ENCODE measurements around the gene ISCA1.

ISCA1 gene

DNA sequence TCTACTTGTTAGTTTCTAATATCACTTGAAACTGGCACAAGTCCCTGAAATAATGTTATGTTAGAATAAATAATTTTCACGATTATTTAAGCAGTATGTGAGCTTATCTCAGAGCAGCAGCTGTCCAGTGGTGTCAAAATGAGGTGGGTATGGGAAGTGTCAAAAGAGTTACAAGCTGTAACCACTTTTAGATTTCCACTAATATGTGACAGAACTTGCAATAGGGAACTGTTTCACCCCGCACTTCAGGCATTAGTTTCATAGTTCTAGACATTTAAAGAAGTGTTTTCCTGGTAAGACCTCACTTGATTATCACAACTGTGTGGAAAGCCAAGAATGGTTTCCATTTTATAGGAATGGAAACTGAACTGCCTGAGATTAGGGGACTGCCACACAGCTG lies 2.9 kb upstream of the ISCA1 start:
- no peak for DNase-seq (ENCODE audit: low read depth)

DNA sequence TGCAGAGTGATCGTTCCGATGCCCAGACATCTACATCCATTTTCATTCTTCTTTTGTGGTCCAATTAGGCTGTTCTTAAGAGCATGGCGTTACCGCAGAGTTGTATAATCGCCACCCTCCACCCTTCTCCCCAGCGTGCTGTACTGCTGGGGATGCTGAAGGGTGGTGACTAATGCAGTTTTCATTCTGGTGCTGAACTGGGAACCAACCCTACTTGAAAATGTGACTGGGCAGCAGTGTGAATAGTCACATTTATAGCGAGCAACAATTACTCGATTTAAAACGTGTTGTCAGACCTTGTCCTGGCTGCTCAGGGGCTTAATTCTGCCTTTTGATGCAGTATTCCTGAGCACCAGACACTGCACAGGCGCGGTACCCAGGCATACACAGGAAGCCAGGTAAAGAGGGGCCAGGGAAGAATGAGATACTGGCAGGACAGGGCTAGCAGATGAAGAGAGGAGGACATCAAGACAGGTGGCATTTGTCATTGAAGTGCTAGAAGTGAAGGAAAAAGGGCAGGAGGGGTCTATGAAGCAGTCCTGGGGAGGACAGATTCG lies 719 bp upstream of the ISCA1 start:
- no peak for DNase-seq (ENCODE audit: low read depth)

DNA sequence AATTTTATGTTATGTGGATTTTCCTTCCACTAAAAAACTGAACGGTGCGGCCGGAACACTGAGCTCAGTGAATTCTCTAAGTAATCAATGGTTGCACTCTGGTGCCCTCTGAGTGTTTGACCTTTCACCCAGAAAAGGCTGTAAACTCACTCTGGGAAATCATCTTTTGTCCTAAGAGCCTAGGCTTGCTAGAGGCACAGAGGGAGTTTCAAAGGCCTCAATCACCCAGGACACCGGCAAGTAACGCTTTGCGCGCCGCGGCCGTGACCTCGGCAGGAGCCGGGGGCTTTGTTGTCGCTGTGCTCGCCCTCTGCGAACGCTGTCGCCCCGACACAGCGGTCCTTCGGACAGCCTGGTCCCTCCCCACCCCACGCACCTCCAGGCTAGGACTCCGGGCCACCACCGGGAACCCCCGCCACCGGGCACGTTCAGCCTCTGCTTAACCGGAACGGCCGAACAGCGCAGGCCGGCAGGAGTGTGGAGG lies 703 bp downstream of the ISCA1 start:
- DNase-seq (ENCODE audit: low read depth) = no peak

DNA sequence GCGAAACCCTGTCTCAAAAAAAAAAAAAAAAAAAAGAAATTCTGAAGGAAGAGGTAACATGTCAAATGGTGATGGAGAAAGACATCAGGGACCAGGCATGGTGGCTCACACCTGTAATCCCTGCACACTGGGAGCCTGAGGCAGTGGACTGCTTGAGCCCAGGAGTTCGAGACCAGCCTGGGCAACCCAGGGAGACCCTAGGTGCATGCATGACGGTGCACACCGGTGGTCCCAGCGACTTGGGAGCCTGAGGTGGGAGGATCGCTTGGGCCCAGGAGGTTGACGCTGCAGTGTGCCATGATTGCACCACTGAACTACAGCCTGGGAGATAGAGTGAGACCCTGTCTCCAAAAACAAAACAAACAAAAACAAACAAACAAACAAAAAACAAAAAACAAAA lies 1.8 kb downstream of the ISCA1 start:
- no peak for DNase-seq (ENCODE audit: low read depth)

DNA sequence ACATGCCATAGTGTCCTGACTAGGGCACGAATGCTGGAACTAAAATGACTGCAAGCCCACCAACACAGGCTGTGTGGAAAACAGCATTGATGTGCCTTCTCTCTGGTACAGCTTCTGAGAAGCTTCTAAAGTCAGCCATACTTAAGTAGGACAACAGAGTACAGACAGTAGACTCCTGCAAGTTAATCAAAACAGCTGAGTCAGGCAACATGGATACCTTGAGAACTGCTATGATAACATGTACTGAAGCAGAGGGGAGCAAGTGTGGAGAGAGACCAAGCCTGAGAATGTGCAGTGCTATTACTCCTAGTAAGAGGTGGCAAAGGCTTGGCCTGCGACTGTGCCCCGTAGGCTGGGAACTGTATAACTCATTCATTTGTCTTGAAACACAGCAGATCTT lies 2.5 kb downstream of the ISCA1 start:
- DNase-seq (ENCODE audit: low read depth) = no peak

DNA sequence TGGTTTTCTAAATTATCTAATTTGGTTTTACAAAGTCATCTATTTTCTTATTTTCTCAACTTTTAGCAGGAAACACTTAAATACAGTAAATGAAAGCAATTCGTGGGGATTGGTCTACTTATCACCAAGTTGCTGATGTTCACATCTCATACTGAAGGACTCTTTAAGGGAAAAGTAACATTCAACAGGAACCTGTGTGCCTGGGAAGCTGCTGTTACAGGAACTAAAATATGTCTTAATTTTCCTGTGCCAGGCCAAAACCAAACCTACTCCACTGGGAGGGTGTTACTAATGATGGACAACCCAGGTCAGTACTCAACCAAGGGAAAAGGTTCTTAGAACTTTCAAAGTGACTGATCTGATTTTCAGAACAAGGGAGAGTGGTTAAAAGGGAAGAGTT lies 5.3 kb downstream of the ISCA1 start:
- no peak for DNase-seq (ENCODE audit: low read depth)

DNA sequence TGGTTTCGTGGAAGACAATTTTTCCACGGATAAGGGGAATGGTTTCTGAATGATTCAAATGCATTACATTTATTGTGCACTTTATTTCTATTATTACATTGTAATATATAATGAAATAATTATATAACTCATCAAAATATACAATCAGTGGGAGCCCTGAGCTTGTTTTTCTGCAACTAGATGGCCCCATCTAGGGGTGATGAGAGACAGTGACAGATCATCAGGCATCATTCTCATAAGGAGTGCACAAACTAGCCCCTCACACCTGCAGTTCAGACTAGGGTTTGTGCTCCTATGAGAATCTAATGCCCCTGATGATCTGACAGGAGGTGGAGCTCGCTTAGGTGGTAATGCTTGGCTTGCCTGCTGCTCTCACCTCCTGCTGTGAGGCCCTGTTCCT lies 6.4 kb downstream of the ISCA1 start:
- DNase-seq (ENCODE audit: low read depth) = no peak

DNA sequence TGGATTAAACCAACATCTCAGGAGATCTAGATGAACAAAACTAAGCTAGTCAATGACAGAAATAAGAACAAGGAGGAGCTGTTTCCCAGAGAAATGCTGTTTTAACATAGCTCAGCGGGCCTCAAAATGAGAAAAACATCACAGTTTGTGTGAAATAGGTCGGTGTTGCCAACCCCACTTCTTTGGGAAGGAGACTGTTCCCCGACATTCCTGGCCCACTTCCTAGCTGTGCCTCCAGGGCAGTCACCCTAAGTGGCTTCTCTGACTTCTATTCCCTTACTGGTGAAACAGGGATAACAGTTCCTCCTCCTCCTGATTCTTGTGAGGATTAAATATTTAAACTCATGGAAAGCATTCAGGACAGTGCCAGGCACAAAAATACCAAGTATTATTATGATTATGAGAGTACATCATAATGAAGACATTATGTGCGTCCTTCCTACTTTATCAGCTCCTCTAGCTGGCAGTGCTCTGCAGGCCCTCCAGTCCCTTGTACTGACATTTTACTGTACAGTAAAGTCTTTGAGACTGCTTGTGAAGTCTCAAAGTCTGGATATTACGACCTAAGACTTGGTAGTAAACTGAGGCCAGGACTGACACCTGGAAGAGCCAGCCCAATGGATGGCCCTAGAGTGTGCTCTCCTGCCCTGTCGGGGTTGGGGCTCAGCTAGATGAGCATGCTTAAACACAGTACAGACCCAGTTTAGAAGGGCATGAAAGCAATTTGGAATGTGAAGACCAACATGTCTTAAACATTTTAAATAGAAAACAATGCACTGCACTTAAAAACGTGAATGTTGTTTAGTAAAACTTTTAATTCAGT lies 7.3 kb downstream of the ISCA1 start:
- no peak for DNase-seq (ENCODE audit: low read depth)

DNA sequence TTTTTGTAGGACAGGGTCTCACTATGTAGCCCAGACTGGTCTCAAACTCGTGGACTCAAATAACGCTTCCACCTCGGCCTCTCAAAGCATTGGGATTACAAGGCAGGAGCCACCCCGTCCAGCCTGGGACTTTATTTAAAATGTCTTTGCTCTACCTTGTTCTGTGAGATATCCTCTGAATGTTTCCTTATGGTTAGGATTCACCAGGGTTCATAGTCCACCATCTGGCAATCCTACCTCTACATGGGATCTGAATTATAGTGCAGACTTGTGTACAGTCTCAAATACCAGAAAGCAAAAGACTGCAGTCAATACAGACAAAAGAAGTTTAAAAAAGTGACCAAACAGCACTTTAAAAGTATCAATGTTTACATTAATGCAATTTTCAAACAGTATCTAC lies 10.1 kb downstream of the ISCA1 start:
- no peak for DNase-seq (ENCODE audit: low read depth)

DNA sequence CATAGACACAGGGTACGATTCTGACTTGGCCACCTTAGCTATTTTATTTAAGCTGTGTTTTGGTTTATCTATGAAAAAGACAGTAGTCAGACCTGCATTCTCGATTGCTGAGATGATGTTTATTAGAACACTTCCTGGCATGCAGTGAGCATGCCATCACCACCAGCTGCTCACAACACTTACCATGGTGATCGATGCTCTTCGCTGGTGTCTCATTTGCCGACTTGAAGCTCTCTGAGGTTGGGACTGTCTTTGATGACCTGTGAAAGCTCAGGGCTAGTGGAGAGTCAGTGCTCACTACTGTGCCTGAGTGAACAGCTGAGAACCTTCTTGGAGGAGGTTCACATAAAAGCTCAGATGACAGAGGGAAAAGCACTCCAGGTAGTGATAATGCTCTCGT lies 18.5 kb downstream of the ISCA1 start:
- DNase-seq (ENCODE audit: low read depth) = no peak

DNA sequence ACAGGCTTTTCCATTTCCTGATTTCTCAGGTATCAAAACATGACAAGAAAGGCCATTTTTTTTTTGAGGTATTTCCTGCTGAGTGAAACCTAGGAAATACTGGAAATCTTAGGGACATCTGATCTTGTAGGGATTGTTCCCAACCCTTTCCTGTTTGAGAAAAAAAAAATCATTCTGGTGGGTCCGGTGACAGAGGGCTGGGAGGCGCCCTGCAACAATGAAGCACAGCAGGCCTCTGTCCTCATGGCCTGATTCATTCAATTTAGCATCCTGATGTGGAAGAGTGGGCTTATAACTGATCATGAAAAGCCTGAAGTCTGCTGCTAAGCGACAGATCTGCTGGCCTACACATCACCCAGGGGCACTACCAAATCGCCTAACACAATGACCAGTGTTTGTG lies 19.8 kb downstream of the ISCA1 start:
- DNase-seq (ENCODE audit: low read depth) = no peak

DNA sequence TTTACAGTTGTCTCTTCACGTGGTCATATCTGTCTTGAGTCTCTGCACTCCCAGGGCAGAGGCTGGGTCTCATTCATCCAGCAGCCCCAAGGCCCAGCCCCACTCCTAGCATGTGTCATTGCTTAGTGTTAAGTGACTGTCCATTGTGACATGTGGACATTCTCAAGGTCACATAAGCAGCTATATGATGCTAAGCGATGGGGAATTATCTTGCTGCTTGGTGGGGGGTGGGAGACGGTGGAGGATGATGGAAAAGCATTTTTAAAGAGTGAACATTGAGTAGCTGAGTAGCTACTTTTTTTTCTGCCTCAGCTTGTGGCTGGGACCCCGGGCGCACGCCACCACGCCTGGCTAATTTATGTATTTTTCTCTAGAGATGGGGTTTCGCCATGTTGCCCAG lies 22.8 kb downstream of the ISCA1 start, which contains the start of gene C9orf153:
TSS of gene C9orf153 (minus strand) at position 101 of the 400 bp plus-strand sequence. CDS start 30,054 bp downstream, outside the sequence.
- DNase-seq (ENCODE audit: low read depth) = no peak

DNA sequence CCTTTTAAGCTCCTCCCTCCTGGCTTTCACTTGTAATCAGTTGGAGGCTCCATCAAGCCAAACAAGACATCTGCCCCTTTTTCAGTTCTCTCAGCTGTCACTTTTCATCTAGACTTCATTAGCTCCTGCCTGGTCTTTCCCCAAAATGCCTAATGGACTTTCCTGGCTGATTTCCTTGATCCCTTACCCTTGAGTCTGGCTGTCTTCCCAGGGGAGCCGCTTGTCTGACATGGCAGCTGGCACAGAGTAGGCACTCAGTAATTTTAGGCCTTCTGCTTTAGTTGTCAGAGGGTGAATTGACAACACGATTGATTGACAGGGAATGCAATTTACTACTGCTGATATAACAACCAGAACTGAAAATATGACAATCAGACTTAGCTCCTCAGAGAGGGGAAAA lies 24.9 kb downstream of the ISCA1 start:
- no peak for DNase-seq (ENCODE audit: low read depth)

DNA sequence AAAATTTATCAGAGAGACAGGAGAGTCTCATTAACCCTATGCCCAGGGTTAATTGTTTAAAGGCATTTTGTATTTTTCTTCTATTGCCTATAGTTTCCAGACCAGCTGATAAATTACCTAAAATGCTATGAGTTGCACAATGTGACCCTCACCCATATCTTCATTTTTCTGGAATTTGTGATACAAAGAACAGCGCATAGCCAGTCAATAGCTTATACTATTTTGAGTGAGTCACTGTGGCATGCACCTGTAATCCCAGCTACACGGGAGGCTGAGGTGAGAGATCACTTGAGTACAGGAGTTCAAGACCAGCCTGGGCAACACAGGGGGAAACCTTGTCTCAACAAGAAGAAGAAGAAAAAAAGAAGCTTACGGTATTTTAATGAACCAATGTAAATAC lies 25.7 kb downstream of the ISCA1 start:
- DNase-seq (ENCODE audit: low read depth) = no peak

DNA sequence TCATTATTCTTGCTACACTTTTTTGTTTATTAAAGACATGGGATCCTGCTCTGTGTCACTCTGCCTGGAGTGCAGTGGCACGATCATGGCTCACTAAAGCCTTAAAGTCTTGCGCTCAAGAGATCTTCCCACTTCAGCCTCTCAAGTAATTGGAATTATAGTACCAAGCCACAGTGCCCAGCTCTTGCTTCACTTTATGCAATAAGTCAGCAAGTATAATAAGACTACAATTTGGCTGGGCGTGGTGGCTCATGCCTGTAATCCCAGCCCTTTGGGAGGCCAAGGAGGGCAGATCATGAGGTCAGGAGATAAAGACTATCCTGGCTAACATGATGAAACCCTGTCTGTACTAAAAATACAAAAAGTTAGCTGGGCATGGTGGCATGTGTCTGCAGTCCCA lies 28.8 kb downstream of the ISCA1 start:
- no peak for DNase-seq (ENCODE audit: low read depth)

DNA sequence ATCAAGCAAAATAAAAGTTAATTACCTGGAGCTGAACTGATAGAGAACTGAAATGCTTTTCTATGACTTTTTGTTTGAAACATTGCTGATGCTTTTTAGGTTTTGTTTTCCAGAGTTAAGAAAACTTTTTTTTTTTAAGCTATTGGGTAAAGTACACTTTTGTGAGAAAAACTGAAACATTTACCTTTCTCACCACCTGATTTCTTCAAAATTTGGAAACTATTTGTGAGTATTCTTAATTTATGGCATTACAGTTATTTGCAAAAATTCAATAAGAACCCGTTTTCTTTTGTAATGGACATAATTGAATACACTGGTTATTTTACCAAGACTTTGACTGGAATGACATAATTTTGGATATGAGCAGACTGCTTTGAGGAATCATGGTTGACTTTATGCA lies 29.5 kb downstream of the ISCA1 start:
- no peak for DNase-seq (ENCODE audit: low read depth)

DNA sequence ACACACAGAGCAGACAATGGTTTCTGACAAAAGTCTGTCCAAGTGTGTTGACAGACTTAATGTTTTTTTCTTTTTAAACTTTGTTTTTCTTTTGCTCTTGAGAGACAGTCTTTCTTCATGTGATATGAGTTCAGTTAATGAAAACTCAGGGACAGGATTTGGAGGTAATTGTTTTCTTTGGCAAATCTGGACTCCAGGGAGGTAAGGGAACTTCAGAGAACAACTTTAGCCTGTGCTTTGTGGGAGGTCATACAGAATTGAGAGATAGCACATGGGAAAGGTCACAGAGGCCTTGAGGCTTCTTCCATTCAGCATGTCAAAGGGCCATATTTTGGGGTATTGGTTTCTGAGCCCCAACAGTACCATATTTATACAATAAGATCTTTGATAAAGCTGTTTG lies 32.2 kb downstream of the ISCA1 start:
- DNase-seq (ENCODE audit: low read depth) = no peak

DNA sequence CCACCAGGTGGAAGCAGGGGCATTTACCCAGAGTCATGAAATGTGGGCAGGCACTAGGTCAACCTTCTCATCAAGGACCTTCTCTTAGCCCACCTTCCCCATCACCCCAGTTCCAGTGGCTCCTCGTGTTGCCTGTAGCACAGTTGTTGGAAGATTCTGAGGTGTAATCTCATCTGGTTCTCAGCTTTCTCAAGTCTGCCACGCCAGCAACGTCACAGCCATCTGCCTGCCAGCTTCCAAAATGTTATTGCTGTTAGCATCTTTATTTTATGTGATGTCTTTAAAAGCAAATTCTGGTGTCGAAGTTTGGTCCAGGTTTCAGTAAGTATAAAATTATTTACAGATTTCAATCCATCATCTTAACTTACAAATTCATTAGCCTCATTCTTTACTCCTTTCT lies 33.6 kb downstream of the ISCA1 start:
- no peak for DNase-seq (ENCODE audit: low read depth)

DNA sequence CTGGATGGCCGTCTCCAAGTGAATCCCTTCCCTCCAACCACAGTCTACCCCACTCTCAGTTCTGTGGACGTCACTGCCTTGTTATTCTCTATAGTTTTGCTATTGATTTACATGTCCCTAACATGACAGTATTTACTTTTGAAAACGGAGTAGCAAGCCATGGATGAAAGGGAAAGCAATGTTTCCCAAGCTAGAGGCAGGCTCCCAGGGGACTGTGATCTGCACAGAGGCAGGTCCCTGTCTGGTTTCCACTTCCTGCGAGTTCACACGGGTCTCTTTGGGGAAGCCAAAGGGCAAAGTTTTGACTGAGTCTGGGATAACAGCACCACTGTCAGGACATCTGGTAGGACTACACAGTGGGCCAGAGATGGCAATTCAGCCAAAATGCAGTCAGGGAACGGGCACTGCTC lies 35.6 kb downstream of the ISCA1 start:
- DNase-seq (ENCODE audit: low read depth) = no peak

DNA sequence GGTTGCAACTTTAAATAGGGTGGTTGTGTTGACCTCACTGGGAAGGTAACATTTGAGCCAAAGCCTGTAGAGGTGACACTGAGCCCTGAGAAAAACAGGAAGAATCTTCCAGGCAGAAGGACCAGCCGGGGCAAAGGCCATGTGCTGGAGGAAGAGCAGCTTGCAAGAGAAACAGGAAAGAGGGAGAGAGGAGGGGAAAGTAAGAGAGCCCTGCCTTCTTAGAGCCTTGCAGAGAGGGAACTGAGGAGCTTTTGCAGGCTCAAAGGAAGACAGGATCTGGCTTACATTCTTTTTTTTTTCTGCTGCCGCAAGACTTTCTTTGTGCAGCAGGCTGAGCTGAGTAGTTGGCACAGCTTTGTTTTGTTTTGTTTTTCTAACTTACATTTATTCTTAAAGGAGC lies 40.3 kb downstream of the ISCA1 start:
- no peak for DNase-seq (ENCODE audit: low read depth)

DNA sequence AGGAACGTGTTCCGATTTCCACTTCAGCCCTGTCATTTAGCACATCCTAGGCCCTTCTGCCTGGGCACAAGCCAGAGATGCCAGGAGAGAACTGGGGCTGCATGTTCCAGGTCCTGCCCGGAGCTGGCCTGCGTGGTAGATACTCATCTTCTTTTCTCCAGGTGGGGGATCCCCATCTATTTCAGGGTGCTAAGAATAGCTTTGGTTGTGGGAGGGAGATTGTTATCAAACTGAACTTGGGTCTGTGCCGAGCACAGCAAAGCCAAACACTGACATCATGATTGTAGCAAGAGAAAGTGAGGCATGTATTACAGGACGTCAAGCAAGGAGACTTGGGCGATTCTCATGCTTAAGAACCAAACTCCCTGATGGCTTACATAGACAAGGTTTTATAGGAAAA lies 41.1 kb downstream of the ISCA1 start:
- no peak for DNase-seq (ENCODE audit: low read depth)

DNA sequence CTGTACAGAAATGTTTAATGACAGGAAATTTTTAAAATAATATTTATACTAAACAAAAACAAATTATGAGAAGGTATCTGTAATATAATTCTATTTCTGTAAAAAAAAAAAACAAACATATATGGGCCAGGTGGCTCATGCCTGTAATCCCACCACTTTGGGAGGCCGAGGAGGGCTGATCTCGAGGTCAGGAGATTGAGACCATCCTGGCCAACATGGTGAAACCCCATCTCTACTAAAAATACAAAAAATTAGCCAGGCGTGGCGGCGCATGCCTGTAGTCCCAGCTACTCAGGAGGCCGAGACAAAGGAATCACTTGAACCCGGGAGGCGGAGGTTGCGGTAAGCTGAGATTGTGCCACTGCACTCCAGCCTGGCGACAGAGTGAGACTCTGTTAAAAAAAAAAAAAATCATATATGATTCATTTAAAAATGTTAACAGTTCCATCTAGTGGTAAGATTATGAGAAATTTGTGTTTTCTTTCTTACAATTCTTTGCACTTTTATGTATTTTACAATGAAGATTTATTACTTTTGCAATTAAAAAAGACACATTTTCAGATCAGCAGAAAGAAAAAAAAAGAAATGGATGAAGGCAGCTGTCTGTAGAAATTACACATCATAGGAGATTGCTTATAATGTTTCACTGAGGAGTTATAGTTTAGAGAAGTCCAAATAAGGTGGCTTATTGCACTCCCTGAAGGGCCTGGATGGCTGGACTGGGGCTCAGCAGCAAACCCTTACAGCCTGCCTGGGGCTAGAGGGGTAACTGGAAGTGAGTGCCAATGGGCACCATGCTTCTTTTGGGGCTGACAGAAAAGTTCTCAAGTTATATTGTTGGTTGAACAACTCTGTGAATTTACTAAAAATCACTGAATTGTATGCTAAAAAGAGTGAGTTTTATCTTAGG lies 43.2 kb downstream of the ISCA1 start:
- no peak for DNase-seq (ENCODE audit: low read depth)

DNA sequence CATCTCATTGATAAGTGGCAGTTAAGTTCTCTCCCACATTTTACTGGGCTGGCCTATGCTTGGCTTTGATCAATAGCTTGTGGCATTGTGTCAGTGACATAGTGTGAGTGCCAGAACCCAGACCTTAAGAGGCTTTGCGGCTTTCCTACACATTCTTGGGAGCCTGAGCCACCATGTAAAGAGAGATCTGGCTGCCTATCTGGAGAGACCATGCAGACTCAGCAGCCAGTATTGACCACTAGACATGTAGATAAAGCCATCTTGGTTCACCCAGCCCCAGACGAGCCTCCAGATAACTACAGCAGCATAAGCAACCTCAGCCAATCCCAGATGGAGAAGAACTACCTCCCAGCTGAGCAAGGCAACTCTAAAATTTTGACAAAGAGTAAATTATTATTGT lies 51.5 kb downstream of the ISCA1 start:
- no peak for DNase-seq (ENCODE audit: low read depth)
